ENCODE measurements around the gene MS4A14.

Gene MS4A14

DNA sequence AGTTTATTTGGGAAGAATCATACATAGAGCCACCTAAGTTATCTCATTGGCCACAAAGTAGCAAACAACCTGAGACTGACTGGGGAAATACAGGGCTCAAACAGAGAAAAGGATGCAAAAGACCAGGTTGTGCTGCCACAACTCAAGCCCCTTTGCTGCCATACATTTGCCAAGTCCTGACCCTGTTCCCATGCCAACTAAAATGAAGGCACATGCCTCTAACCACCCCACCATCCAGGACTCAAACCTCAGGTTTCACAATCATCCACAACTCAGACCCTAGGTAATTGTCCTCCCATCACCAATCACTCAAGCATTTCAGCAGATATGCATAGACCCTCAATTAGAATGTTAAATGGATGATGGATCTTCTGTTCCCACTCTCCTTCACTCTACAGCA lies 58.0 kb downstream of the MS4A14 start:
- Histone ChIP-seq H3K9me3 (ENCODE audit: control insufficient read depth, insufficient read depth, low read length) (peaks cover 4% of the 10 kb centered on the region; the same call in 1 of the 2 replicates), H4K20me1 (ENCODE audit: control insufficient read depth, insufficient read depth, low read depth, low read length) (0 out of 2 replicates have a peak, but pooled peaks cover 3% of the 10 kb centered on the region), H3K79me2 (ENCODE audit: control insufficient read depth, low read length) (peaks cover 49% of the 10 kb centered on the region), H3K27me3 (ENCODE audit: control insufficient read depth, low read length) (no peaks in the 10 kb centered on the region), H3K4me1 (ENCODE audit: control insufficient read depth, low read length) (peaks cover 52% of the 10 kb centered on the region), H3K4me3 (ENCODE audit: low read length) (peak overlapping the region; percentile 81), H3K36me3 (ENCODE audit: control insufficient read depth, low read length) (peaks cover 53% of the 10 kb centered on the region), H3K4me2 (ENCODE audit: low read length) (peak overlapping the region; percentile 93), H3K9me2 (replicated peaks; ENCODE audit: control insufficient read depth, low read length) (no peaks in the 10 kb centered on the region), H3F3A (ENCODE audit: control insufficient read depth, insufficient read depth) (peaks cover 21% of the 10 kb centered on the region), H3K27ac (ENCODE audit: low read depth, low read length) (peak overlapping the region; percentile 98)
- TF ChIP-seq EZH2phosphoT487 (IDR thresholded peaks at IDR 0.05; ENCODE audit: borderline replicate concordance, low read length): no peak
- TF ChIP-seq, protein P1, sequence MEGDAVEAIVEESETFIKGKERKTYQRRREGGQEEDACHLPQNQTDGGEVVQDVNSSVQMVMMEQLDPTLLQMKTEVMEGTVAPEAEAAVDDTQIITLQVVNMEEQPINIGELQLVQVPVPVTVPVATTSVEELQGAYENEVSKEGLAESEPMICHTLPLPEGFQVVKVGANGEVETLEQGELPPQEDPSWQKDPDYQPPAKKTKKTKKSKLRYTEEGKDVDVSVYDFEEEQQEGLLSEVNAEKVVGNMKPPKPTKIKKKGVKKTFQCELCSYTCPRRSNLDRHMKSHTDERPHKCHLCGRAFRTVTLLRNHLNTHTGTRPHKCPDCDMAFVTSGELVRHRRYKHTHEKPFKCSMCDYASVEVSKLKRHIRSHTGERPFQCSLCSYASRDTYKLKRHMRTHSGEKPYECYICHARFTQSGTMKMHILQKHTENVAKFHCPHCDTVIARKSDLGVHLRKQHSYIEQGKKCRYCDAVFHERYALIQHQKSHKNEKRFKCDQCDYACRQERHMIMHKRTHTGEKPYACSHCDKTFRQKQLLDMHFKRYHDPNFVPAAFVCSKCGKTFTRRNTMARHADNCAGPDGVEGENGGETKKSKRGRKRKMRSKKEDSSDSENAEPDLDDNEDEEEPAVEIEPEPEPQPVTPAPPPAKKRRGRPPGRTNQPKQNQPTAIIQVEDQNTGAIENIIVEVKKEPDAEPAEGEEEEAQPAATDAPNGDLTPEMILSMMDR (IDR thresholded peaks at IDR 0.05; ENCODE audit: low read depth, low read length, poor library complexity, severe bottlenecking): no peak

DNA sequence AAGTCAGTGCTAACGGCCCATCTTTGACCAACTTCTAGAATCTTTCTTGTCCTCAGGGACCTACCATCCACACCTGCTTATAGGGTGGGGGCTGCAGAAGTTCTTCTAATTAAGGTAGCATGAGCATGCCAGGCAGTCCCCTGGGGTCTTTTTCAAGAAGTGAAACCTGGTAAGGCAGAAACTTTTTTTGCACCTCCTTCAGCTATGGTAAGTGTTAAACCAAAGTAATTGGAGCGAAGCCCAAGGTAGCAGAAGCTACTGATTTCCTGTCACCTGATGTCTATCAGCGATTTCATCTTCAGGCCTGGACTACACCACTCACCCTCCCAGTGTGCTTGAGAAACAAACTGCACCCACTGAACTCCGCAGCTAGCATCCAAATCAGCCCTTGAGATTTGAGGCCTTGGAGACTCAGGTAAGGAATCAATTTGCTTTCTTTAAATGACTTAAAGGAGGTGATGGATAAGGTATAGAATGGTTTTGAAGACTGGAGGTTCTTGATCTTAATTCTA lies 59.3 kb downstream of the MS4A14 start, which contains the start of gene MS4A1:
Gene MS4A1 (plus strand): TSS at position 317 of the 512 bp plus-strand sequence. CDS start 6,528 bp downstream, outside the sequence.
- H3K4me2 ChIP-seq (ENCODE audit: low read length): peak within 1 kb of the TSS; percentile 93
- peaks cover 21% of the 10 kb centered on the region for H3F3A ChIP-seq (ENCODE audit: control insufficient read depth, insufficient read depth)
- H3K36me3 ChIP-seq (ENCODE audit: control insufficient read depth, low read length): peaks cover 67% of the 10 kb centered on the region
- peaks cover 7% of the 10 kb centered on the region; the same call in 1 of the 2 replicates for H4K20me1 ChIP-seq (ENCODE audit: control insufficient read depth, insufficient read depth, low read depth, low read length)
- peaks cover 66% of the 10 kb centered on the region for H3K4me1 ChIP-seq (ENCODE audit: control insufficient read depth, low read length)
- H3K9me2 ChIP-seq (replicated peaks; ENCODE audit: control insufficient read depth, low read length): no peaks in the 10 kb centered on the region
- H3K9me3 ChIP-seq (ENCODE audit: control insufficient read depth, insufficient read depth, low read length): peaks cover 4% of the 10 kb centered on the region; the same call in 1 of the 2 replicates
- no peak for TF ChIP-seq EZH2phosphoT487 (IDR thresholded peaks at IDR 0.05; ENCODE audit: borderline replicate concordance, low read length)
- TF ChIP-seq, protein P1 (IDR thresholded peaks at IDR 0.05; ENCODE audit: low read depth, low read length, poor library complexity, severe bottlenecking): no peak
- H3K4me3 ChIP-seq (ENCODE audit: low read length): peak within 1 kb of the TSS; percentile 81
- peaks cover 62% of the 10 kb centered on the region for H3K79me2 ChIP-seq (ENCODE audit: control insufficient read depth, low read length)
- H3K27me3 ChIP-seq (ENCODE audit: control insufficient read depth, low read length): no peaks in the 10 kb centered on the region
- peak within 1 kb of the TSS; percentile 98 for H3K27ac ChIP-seq (ENCODE audit: low read depth, low read length)

DNA sequence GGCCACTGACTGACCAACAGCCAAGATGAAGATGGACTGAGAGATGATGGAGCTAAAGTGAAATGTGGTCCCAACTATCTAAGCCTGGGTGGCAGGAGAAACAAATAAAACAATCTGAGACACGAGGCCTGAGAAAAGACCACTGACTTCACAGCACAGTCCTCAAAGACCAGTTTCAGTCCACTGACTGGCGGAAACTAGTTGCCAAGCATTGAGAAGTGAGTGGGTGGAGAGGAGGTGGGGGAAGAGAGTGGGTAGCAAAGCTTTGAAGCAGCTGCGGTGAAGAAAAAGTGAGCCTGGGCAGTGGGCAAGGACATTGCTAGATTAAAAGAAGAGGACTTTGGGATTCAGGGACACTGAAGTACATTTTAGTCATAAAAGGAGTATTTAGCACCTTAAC lies 61.3 kb downstream of the MS4A14 start:
- Histone ChIP-seq H3K27me3 (ENCODE audit: control insufficient read depth, low read length) (no peaks in the 10 kb centered on the region), H3K27ac (ENCODE audit: low read depth, low read length) (peak overlapping the region; percentile 98), H4K20me1 (ENCODE audit: control insufficient read depth, insufficient read depth, low read depth, low read length) (peaks cover 12% of the 10 kb centered on the region; the same call in 1 of the 2 replicates), H3F3A (ENCODE audit: control insufficient read depth, insufficient read depth) (peaks cover 31% of the 10 kb centered on the region), H3K9me3 (ENCODE audit: control insufficient read depth, insufficient read depth, low read length) (peaks cover 4% of the 10 kb centered on the region; the same call in 1 of the 2 replicates), H3K4me1 (ENCODE audit: control insufficient read depth, low read length) (peaks cover 79% of the 10 kb centered on the region), H3K36me3 (ENCODE audit: control insufficient read depth, low read length) (peaks cover 87% of the 10 kb centered on the region), H3K9me2 (replicated peaks; ENCODE audit: control insufficient read depth, low read length) (no peaks in the 10 kb centered on the region), H3K79me2 (ENCODE audit: control insufficient read depth, low read length) (peaks cover 82% of the 10 kb centered on the region), H3K4me2 (ENCODE audit: low read length) (peak overlapping the region; percentile 93), H3K4me3 (ENCODE audit: low read length) (peak overlapping the region; percentile 81)
- TF ChIP-seq EZH2phosphoT487 (IDR thresholded peaks at IDR 0.05; ENCODE audit: borderline replicate concordance, low read length): no peak
- TF ChIP-seq, protein P1 (IDR thresholded peaks at IDR 0.05; ENCODE audit: low read depth, low read length, poor library complexity, severe bottlenecking): no peak
